Iris pigment epithelial cell (primary cell): ENCODE measurements around the gene USP10.
"Not testable (repeated sequence)": the region's sequence is repeated elsewhere in the genome, so short reads cannot be mapped to it uniquely, and the experiment has no call there.

Experiments used
- DNase-seq: peaks from one replicate; pipeline ENCODE4 v3.0.0-alpha.2; 2011; ENCODE audit warnings: low read depth

The USP10 gene

GRCh38 chr16:84673203-84673535 lies 26.6 kb upstream of the USP10 start:
- DNase-seq, result no peak

- DNase-seq, result no peak
Observed at GRCh38 chr16:84673561-84673960, 26.2 kb upstream of the USP10 start.

GRCh38 chr16:84675423-84675822 lies 24.4 kb upstream of the USP10 start:
- no peak for DNase-seq

GRCh38 chr16:84675884-84676283 lies 23.9 kb upstream of the USP10 start:
- no peak for DNase-seq

- no peak for DNase-seq
Observed at GRCh38 chr16:84677017-84677803, 22.6 kb upstream of the USP10 start.

- DNase-seq, result no peak
Observed at GRCh38 chr16:84677849-84678248, 22.0 kb upstream of the USP10 start.

- DNase-seq, result no peak
Observed at GRCh38 chr16:84678541-84678940, 21.3 kb upstream of the USP10 start.

GRCh38 chr16:84680165-84680842 lies 19.5 kb upstream of the USP10 start:
- no peak for DNase-seq

GRCh38 chr16:84680843-84681629 lies 18.8 kb upstream of the USP10 start:
- no peak for DNase-seq

- DNase-seq, result no peak
Observed at GRCh38 chr16:84683691-84684591, 15.9 kb upstream of the USP10 start.

- no peak for DNase-seq
Observed at GRCh38 chr16:84684592-84684965, 15.2 kb upstream of the USP10 start.

GRCh38 chr16:84685210-84685609 lies 14.6 kb upstream of the USP10 start:
- DNase-seq, result no peak

GRCh38 chr16:84686707-84687298 lies 13.0 kb upstream of the USP10 start:
- DNase-seq, result no peak

- DNase-seq, result peak; percentile 97
Observed at GRCh38 chr16:84687715-84688114, 12.1 kb upstream of the USP10 start.

GRCh38 chr16:84688163-84688562 lies 11.6 kb upstream of the USP10 start:
- not testable (repeated sequence) for DNase-seq

- peak; percentile 97 for DNase-seq
Observed at GRCh38 chr16:84689111-84689510, 10.7 kb upstream of the USP10 start.

- no peak for DNase-seq
Observed at GRCh38 chr16:84690088-84690819, 9.5 kb upstream of the USP10 start.

- peak; percentile 95 for DNase-seq
Observed at GRCh38 chr16:84692451-84693214, 7.2 kb upstream of the USP10 start.

GRCh38 chr16:84693869-84694268 lies 5.9 kb upstream of the USP10 start:
- DNase-seq, result not testable (repeated sequence)

- DNase-seq, result no peak
Observed at GRCh38 chr16:84694980-84695379, 4.8 kb upstream of the USP10 start.
